D721Med (cell line): Measurements from ENCODE around the gene PRDM2.

Source experiments
- DNase-seq: peaks from one replicate; pipeline ENCODE4 v3.0.0; 2011; ENCODE audit warnings: low spot score; ENCODE audit not compliant: insufficient read length
- FAIRE-seq: peaks from 2 replicates; lab custom pipeline; 2011; peaks lifted over from hg19 to GRCh38; lab: Jason Lieb, UNC
- TF ChIP-seq, protein P1 (sequence below): IDR thresholded peaks from 2 replicates; pipeline ENCODE4 v1.5.1; 2012; ENCODE audit warnings: mild to moderate bottlenecking, control low read depth; ENCODE audit not compliant: insufficient read depth; ENCODE audit errors: missing control alignments

Gene PRDM2

DNA sequence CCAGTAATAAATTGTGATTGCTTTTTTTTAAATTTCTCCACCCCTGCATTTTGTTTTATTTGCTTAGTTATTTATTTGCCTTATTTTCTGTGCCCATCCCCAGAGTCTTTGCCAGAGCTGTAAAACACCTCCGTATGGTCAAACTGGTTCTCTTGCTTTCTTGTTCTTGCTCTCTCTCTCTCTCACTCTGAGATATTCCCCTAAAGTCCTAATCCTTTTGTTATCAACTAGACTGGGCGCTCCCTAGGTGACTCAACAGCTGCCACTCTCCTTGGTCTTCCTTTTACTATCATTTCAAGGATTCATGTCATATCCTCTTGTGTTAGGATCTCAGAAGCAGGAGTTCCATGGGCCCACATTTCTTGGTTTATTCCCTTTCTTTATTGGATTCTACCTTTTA, 160.0 kb downstream of the PRDM2 start:
- FAIRE-seq (no peak), DNase-seq (no peak)
- TF ChIP-seq, protein P1, sequence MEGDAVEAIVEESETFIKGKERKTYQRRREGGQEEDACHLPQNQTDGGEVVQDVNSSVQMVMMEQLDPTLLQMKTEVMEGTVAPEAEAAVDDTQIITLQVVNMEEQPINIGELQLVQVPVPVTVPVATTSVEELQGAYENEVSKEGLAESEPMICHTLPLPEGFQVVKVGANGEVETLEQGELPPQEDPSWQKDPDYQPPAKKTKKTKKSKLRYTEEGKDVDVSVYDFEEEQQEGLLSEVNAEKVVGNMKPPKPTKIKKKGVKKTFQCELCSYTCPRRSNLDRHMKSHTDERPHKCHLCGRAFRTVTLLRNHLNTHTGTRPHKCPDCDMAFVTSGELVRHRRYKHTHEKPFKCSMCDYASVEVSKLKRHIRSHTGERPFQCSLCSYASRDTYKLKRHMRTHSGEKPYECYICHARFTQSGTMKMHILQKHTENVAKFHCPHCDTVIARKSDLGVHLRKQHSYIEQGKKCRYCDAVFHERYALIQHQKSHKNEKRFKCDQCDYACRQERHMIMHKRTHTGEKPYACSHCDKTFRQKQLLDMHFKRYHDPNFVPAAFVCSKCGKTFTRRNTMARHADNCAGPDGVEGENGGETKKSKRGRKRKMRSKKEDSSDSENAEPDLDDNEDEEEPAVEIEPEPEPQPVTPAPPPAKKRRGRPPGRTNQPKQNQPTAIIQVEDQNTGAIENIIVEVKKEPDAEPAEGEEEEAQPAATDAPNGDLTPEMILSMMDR: no peak

DNA sequence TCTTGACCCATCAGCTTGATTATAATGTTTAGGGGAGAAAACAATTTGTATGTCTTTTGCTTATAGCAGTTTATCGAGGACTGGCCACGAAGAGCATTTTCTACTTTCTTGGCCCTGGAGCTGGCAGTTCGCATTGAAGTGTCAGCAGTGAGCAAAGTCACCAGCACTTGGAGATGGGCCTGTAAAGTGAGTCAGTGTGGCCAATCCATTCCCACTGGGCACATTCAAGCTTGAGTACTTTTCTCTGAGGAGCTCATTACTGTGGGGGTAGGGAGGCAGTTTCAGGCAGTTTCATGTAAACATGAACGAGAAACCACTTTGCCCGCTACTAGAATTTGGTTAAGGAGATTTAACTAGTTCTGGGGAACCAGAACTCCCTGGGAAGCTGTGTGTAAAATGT, 164.8 kb downstream of the PRDM2 start:
- DNase-seq (no peak), FAIRE-seq (no peak)
- TF ChIP-seq, protein P1: no peak

DNA sequence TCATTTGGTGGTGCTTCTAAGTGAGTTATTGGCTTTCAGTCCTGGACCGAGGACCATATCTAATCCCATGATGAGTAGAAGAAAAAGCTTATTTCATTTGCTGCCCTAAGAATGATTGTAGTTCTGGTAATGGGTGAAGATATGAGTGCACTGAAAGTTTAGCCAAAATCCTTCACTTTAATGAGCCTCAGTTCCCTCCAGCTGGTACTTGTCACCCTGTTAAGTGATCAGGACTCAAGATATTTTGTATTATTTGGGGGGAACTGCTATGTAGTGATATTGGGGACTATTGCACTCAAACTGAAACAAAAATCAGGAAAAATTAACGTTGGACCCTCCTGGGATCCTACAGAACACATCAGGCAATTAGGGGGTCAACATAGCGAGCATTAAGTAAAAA, 165.9 kb downstream of the PRDM2 start:
- no peak for FAIRE-seq
- TF ChIP-seq, protein P1: no peak
- no peak for DNase-seq

DNA sequence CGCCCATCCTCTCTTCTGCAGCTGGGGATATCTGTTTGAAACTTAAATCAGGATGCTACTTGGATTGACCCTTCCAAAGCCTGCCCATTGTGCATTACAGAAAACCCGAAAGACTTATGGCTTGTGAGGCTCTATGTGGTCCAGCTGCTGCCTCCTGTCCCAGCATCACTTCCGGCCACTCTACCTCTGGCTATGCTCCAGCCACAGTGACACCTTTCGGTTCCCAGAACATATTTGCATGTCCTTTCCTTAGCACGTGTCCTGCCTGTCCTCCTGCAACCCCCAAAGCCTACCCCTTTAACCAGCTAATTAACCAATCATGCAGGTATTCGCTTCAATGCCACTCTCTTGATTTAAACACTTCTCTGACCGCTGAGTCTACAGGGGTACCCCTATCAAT, 167.6 kb downstream of the PRDM2 start:
- FAIRE-seq (no peak), DNase-seq (no peak)
- TF ChIP-seq, protein P1: no peak

DNA sequence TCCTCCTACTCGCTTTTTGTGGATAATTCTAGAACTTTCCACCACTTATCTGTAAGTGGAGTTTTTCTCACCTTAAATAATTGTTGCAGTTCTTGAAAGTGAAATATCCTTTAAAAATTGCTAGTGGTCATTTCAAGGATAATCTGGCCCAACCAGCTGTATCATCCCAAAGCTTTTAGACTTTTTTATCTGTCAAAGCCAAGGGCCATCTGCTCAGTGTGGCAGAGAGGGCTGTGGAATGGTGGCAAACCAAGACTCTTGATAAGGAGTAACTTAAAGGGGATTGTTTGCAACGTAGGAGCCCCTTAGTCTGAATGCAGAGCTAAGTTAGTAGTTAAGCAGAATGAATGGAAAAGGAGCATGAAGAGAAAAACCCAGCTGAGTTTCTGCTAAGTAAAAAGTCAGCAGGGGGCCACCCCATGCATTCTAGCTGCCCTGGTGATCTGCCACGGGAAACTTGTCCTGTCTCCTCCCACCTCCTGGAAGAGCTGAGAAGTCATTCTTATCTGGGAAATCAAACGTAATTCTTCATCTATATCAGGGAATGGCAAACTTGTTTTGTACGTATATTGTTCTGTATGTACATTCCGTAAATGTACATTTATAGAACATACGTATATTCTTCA, 169.3 kb downstream of the PRDM2 start:
- no peak for DNase-seq
- TF ChIP-seq, protein P1: no peak
- no peak for FAIRE-seq

DNA sequence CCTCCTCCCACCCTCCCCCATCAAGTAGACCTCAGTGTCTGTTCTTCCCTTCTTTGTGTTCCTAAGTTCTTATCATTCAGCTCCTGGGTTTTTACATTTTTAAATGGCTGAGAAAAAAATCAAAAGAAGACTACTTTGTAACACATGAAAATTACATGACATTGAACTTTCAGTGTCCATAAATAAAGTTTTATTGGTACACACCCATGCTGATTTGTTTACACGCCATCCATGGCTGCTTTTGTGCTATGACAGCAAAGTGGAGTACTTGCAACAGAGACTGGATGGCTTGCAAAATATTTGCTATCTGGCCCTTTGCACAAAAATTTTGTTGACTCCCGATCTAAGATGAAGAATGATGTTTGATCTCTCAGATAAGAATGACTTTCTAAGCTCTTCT, 171.4 kb downstream of the PRDM2 start:
- TF ChIP-seq, protein P1: no peak
- no peak for FAIRE-seq
- no peak for DNase-seq

DNA sequence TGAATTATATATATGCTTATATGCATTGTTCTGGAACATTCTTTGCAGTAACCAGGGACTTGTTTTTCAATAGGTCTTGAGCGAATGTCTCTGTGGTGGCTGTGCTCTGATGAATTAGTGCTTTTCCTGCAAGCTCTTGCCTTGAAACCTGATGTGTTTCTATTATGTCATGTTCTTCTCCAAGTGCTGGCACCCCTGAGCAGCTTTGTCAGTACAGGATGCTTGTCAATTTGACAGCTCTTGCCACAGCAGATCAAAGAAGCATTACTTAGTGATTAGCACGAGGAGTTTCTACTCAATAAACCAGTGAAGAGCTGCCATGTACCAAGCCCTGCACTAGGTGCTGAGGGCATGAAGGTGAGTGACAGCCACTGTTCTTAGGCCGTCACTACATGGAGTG, 171.9 kb downstream of the PRDM2 start:
- FAIRE-seq (no peak), DNase-seq (no peak)
- TF ChIP-seq, protein P1: no peak
